ENCODE measurements around the gene HNRNPH1. TPM values are rescaled to one million over a fixed set of nuclear protein-coding genes. Genes with fewer than 3 reads are reported as not detected.

Gene HNRNPH1
- total RNA-seq, 2 experiments from 2014 or later, result 2,404 to 2,435 TPM

DNA sequence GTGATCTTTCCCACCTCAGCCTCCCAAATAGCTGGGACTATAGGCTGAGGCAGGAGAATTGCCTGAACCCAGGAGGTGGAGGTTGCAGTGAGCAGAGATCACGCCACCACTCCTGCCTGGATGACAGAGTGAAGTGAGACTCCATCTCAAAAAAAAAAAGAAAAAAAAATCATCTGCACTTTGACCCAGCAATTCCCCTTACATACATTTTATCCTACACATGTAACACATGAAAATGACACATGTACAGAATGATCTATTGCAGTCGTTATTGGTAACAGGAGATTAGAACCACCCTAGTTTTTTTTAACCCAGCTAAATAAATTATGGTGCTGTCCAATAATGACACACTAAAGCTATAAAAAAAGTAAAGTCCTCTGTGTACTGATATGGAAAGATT, 58.9 kb downstream of the HNRNPH1 start:
- Histone ChIP-seq H3K9me3 (ENCODE audit: control insufficient read depth in 1 of 2, insufficient read depth in 1 of 2, low read length in 2 of 2) (no peaks in the 10 kb centered on the region), H3K27ac (ENCODE audit: low read depth in 1 of 2, low read length in 2 of 2) (no peak overlapping the region), H3K27me3 (ENCODE audit: control insufficient read depth in 1 of 2, insufficient read depth in 2 of 2, low read length in 2 of 2) (no peaks in the 10 kb centered on the region), H3K36me3 (ENCODE audit: insufficient read depth, low read length) (peaks cover 45% of the 10 kb centered on the region), H3K4me1 (ENCODE audit: insufficient read depth, low read length) (peaks cover 6% of the 10 kb centered on the region), H3K4me3 (ENCODE audit: low read length) (no peak overlapping the region)
- Mint-ChIP-seq H3K4me3 (no peak overlapping the region), H3K27me3 (no peaks in the 10 kb centered on the region), H3K9me3 (no peaks in the 10 kb centered on the region), H3K36me3 (ENCODE audit: low read depth) (peaks cover 57% of the 10 kb centered on the region), H3K27ac (no peak overlapping the region), H3K4me1 (ENCODE audit: low read depth) (peaks cover 10% of the 10 kb centered on the region)
- intact Hi-C loops (cut with DNase I, micrococcal nuclease), result no loop called here
- DNase-seq (no peak), ATAC-seq (ENCODE audit: poor library complexity) (no peak)
- CTCF ChIA-PET, result no interaction called here
- TF ChIP-seq, protein P1, sequence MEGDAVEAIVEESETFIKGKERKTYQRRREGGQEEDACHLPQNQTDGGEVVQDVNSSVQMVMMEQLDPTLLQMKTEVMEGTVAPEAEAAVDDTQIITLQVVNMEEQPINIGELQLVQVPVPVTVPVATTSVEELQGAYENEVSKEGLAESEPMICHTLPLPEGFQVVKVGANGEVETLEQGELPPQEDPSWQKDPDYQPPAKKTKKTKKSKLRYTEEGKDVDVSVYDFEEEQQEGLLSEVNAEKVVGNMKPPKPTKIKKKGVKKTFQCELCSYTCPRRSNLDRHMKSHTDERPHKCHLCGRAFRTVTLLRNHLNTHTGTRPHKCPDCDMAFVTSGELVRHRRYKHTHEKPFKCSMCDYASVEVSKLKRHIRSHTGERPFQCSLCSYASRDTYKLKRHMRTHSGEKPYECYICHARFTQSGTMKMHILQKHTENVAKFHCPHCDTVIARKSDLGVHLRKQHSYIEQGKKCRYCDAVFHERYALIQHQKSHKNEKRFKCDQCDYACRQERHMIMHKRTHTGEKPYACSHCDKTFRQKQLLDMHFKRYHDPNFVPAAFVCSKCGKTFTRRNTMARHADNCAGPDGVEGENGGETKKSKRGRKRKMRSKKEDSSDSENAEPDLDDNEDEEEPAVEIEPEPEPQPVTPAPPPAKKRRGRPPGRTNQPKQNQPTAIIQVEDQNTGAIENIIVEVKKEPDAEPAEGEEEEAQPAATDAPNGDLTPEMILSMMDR (IDR thresholded peaks at IDR 0.05), result no peak
- POLR2A ChIA-PET, result interaction anchor here (1.0 kb wide), 1 partner anchor 13 kb away, joined by 3 read pairs; no protein-coding TSS in a partner anchor

Other genes with a start within 250 kb of the HNRNPH1 start
- 10 to 100 TPM; 19.5 to 21.8 TPM for gene RUFY1, start 73.1 kb downstream of the HNRNPH1 start, total RNA-seq
- gene CBY3, start 57.4 kb upstream of the HNRNPH1 start, total RNA-seq, result under 1 TPM; 0.36 to 0.64 TPM
- 100 to 1,000 TPM; 150 to 152 TPM for gene CANX, start 75.3 kb upstream of the HNRNPH1 start, total RNA-seq
- gene MAML1, start 109.2 kb upstream of the HNRNPH1 start, total RNA-seq, result 10 to 100 TPM; 21.8 to 22.2 TPM
- gene LTC4S, start 170.3 kb upstream of the HNRNPH1 start, total RNA-seq, result 1 to 10 TPM; 3.6 to 4.2 TPM
- 100 to 1,000 TPM; 141 to 145 TPM for gene MGAT4B, start 183.2 kb upstream of the HNRNPH1 start, total RNA-seq
- gene SQSTM1, start 197.2 kb upstream of the HNRNPH1 start, total RNA-seq, result 100 to 1,000 TPM; 260 to 267 TPM
- 10 to 100 TPM; 31.8 to 32.8 TPM for gene MRNIP, start 235.1 kb upstream of the HNRNPH1 start, total RNA-seq

Measured in CD4-positive, alpha-beta T cell (primary cell).